ENCODE measurements around the gene LDAH.

The LDAH gene

GRCh38 chr2:20638014-20638413, 184.9 kb downstream of the LDAH start (continued):
- TF ChIP-seq CREB5 (CRISPR knock-in tag; IDR thresholded peaks at IDR 0.05; ENCODE audit: low read depth) (no peak), ZNF565 (CRISPR knock-in tag; conservative IDR thresholded peaks at IDR 0.05; ENCODE audit: low read depth) (no peak), PPARA (CRISPR knock-in tag; IDR thresholded peaks at IDR 0.05; ENCODE audit: borderline replicate concordance) (no peak), ZNF70 (CRISPR knock-in tag; IDR thresholded peaks at IDR 0.05) (no peak), GLIS3 (CRISPR knock-in tag; IDR thresholded peaks at IDR 0.05) (no peak), ESRRG (CRISPR knock-in tag; IDR thresholded peaks at IDR 0.05) (no peak)
- TF ChIP-seq, protein P1, sequence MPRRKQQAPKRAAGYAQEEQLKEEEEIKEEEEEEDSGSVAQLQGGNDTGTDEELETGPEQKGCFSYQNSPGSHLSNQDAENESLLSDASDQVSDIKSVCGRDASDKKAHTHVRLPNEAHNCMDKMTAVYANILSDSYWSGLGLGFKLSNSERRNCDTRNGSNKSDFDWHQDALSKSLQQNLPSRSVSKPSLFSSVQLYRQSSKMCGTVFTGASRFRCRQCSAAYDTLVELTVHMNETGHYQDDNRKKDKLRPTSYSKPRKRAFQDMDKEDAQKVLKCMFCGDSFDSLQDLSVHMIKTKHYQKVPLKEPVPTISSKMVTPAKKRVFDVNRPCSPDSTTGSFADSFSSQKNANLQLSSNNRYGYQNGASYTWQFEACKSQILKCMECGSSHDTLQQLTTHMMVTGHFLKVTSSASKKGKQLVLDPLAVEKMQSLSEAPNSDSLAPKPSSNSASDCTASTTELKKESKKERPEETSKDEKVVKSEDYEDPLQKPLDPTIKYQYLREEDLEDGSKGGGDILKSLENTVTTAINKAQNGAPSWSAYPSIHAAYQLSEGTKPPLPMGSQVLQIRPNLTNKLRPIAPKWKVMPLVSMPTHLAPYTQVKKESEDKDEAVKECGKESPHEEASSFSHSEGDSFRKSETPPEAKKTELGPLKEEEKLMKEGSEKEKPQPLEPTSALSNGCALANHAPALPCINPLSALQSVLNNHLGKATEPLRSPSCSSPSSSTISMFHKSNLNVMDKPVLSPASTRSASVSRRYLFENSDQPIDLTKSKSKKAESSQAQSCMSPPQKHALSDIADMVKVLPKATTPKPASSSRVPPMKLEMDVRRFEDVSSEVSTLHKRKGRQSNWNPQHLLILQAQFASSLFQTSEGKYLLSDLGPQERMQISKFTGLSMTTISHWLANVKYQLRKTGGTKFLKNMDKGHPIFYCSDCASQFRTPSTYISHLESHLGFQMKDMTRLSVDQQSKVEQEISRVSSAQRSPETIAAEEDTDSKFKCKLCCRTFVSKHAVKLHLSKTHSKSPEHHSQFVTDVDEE (CRISPR knock-in tag; IDR thresholded peaks at IDR 0.05): no peak

DNA sequence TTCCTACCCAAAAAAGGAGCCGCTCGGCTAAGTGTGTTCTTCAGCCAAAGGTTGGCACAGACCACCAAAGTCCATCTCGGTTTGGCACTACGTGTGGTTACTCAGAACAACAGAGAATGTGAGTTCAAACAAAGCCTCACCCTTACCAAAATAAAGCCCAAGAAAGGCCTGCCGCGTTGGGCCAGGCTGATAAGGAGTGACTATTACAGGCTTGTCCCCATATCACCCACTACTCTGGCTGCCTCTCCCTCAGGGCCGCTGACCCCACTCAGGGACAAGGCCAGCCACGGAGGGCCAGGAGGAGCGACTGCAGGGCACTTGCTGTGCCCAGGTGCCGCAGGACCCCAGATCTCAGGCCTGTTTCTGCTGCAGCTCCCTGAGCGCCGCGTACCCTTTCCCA, 185.8 kb downstream of the LDAH start:
- TF ChIP-seq, protein P2, sequence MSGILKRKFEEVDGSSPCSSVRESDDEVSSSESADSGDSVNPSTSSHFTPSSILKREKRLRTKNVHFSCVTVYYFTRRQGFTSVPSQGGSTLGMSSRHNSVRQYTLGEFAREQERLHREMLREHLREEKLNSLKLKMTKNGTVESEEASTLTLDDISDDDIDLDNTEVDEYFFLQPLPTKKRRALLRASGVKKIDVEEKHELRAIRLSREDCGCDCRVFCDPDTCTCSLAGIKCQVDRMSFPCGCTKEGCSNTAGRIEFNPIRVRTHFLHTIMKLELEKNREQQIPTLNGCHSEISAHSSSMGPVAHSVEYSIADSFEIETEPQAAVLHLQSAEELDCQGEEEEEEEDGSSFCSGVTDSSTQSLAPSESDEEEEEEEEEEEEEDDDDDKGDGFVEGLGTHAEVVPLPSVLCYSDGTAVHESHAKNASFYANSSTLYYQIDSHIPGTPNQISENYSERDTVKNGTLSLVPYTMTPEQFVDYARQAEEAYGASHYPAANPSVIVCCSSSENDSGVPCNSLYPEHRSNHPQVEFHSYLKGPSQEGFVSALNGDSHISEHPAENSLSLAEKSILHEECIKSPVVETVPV (CRISPR knock-in tag; IDR thresholded peaks at IDR 0.05): no peak
- TF ChIP-seq ESRRG (CRISPR knock-in tag; IDR thresholded peaks at IDR 0.05) (no peak), ZFP3 (CRISPR knock-in tag; IDR thresholded peaks at IDR 0.05) (no peak), CREB5 (CRISPR knock-in tag; IDR thresholded peaks at IDR 0.05; ENCODE audit: low read depth) (no peak), ZC3H10 (CRISPR knock-in tag; IDR thresholded peaks at IDR 0.05) (no peak), SNAI2 (CRISPR knock-in tag; IDR thresholded peaks at IDR 0.05) (no peak), ISL1 (CRISPR knock-in tag; IDR thresholded peaks at IDR 0.05) (no peak), BACH2 (CRISPR knock-in tag; IDR thresholded peaks at IDR 0.05; ENCODE audit: borderline replicate concordance) (no peak), TCF4 (CRISPR knock-in tag; IDR thresholded peaks at IDR 0.05; ENCODE audit: borderline replicate concordance) (no peak), ZNF565 (CRISPR knock-in tag; conservative IDR thresholded peaks at IDR 0.05; ENCODE audit: low read depth) (no peak), ARNTL (CRISPR knock-in tag; IDR thresholded peaks at IDR 0.05; ENCODE audit: borderline replicate concordance, low read depth) (no peak), OSR1 (CRISPR knock-in tag; IDR thresholded peaks at IDR 0.05) (no peak), TOX (CRISPR knock-in tag; IDR thresholded peaks at IDR 0.05; ENCODE audit: borderline replicate concordance) (no peak), ZNF8 (CRISPR knock-in tag; IDR thresholded peaks at IDR 0.05) (no peak)
- TF ChIP-seq, protein P3, sequence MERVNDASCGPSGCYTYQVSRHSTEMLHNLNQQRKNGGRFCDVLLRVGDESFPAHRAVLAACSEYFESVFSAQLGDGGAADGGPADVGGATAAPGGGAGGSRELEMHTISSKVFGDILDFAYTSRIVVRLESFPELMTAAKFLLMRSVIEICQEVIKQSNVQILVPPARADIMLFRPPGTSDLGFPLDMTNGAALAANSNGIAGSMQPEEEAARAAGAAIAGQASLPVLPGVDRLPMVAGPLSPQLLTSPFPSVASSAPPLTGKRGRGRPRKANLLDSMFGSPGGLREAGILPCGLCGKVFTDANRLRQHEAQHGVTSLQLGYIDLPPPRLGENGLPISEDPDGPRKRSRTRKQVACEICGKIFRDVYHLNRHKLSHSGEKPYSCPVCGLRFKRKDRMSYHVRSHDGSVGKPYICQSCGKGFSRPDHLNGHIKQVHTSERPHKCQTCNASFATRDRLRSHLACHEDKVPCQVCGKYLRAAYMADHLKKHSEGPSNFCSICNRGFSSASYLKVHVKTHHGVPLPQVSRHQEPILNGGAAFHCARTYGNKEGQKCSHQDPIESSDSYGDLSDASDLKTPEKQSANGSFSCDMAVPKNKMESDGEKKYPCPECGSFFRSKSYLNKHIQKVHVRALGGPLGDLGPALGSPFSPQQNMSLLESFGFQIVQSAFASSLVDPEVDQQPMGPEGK (CRISPR knock-in tag; IDR thresholded peaks at IDR 0.05; ENCODE audit: borderline replicate concordance): no peak
- ATAC-seq: no peak

DNA sequence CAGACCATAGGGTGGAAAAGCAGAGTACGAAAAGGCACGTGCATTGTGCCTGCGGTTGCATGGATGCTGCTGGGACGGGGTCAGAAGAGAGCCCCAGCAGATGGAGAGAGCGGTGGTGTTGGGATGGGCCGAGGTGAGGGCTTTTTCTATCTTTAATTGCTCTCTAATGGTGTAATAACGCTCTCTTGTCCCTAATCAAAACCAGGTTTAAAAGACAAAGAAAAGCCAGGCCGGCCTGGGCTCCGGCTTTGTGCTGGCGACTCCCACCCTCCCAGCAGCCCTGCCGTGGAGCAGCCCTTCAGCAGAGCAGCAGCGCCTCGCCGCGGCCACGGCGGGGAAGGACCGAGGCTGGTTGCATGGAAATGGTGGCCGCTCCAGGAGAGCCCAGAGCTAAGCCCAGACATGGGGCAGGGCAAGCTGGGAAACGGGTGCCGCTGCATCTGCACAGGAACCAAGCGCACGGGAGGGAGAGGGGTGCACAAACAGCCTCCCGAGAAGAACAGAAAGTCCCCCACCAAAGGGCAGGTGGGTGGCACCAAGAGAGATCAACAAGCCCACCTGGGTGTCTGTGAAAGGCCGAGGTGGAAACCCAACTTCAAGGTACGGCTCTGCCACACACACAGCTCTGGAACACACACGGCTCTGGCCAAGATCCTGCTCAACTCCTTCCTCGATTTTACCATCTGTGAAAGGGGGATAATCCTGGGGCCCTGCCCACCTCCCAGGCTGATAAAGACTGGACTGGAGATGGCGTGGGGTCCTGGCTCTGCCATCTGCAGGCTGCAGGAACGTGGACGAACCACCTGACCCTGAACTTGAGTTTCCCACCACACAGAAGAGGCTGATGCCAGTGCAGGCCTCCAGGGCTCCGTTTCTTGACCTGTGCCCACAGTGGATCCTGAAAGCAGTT, 187.0 kb downstream of the LDAH start:
- ATAC-seq: peak; percentile 97
- TF ChIP-seq ARNTL (CRISPR knock-in tag; IDR thresholded peaks at IDR 0.05; ENCODE audit: borderline replicate concordance, low read depth) (no peak), GLIS3 (CRISPR knock-in tag; IDR thresholded peaks at IDR 0.05) (no peak), PPARA (CRISPR knock-in tag; IDR thresholded peaks at IDR 0.05; ENCODE audit: borderline replicate concordance) (no peak), CSDC2 (CRISPR knock-in tag; IDR thresholded peaks at IDR 0.05) (peak; percentile 36; the same call in 1 of the 2 replicates), OSR1 (CRISPR knock-in tag; IDR thresholded peaks at IDR 0.05) (no peak), ISL1 (CRISPR knock-in tag; IDR thresholded peaks at IDR 0.05) (no peak), BACH2 (CRISPR knock-in tag; IDR thresholded peaks at IDR 0.05; ENCODE audit: borderline replicate concordance) (no peak), ZNF565 (CRISPR knock-in tag; conservative IDR thresholded peaks at IDR 0.05; ENCODE audit: low read depth) (no peak), TCF4 (CRISPR knock-in tag; IDR thresholded peaks at IDR 0.05; ENCODE audit: borderline replicate concordance) (peak; percentile 86), RARB (CRISPR knock-in tag; IDR thresholded peaks at IDR 0.05) (no peak), ZNF70 (CRISPR knock-in tag; IDR thresholded peaks at IDR 0.05) (peak; percentile 4; the same call in 1 of the 2 replicates), TOX (CRISPR knock-in tag; IDR thresholded peaks at IDR 0.05; ENCODE audit: borderline replicate concordance) (no peak), ZNF8 (CRISPR knock-in tag; IDR thresholded peaks at IDR 0.05) (peak; percentile 53; the same call in 1 of the 2 replicates), ZC3H10 (CRISPR knock-in tag; IDR thresholded peaks at IDR 0.05) (no peak), SNAI2 (CRISPR knock-in tag; IDR thresholded peaks at IDR 0.05) (peak; percentile 24; the same call in 1 of the 2 replicates), ZFP3 (CRISPR knock-in tag; IDR thresholded peaks at IDR 0.05) (0 out of 2 replicates have a peak, but pooled peaks have one; percentile 37)
- TF ChIP-seq, protein P2 (CRISPR knock-in tag; IDR thresholded peaks at IDR 0.05): no peak
- TF ChIP-seq, protein P4, sequence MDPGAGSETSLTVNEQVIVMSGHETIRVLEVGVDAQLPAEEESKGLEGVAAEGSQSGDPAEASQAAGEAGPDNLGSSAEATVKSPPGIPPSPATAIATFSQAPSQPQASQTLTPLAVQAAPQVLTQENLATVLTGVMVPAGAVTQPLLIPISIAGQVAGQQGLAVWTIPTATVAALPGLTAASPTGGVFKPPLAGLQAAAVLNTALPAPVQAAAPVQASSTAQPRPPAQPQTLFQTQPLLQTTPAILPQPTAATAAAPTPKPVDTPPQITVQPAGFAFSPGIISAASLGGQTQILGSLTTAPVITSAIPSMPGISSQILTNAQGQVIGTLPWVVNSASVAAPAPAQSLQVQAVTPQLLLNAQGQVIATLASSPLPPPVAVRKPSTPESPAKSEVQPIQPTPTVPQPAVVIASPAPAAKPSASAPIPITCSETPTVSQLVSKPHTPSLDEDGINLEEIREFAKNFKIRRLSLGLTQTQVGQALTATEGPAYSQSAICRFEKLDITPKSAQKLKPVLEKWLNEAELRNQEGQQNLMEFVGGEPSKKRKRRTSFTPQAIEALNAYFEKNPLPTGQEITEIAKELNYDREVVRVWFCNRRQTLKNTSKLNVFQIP (CRISPR knock-in tag; IDR thresholded peaks at IDR 0.05; ENCODE audit: borderline replicate concordance, low read depth): no peak

Data from SK-N-SH treated with all-trans-retinoic acid at 6 μM for 48 hours (cell line).